Vagina (tissue), 2 donors: ENCODE measurements around the gene TMEM141. TPM values are rescaled to one million over a fixed set of nuclear protein-coding genes. Genes with fewer than 3 reads are reported as not detected.
"Not testable (repeated sequence)": the region's sequence is repeated elsewhere in the genome, so short reads cannot be mapped to it uniquely, and the experiment has no call there.

Source experiments
- DNase-seq, 2 donors: peaks; one replicate each; pipeline ENCODE4 v3.0.0-alpha.2; 2017; ENCODE audit errors: extremely low spot score in 2 of 2
- H3K27ac ChIP-seq: fragments of 200-600 bp; sonication (generic); one replicate; pipeline ENCODE4 v1.5.1; 2019
- H3K27me3 ChIP-seq: fragments of 200-600 bp; sonication (generic); one replicate; pipeline ENCODE4 v1.5.1; 2019
- H3K36me3 ChIP-seq, 2 donors: fragments of 200-600 bp; sonication (generic); one replicate each; pipeline ENCODE4 v1.5.1; 2017 to 2019
- H3K4me1 ChIP-seq: fragments of 200-600 bp; sonication (generic); one replicate; pipeline ENCODE4 v1.5.1; 2019
- H3K4me3 ChIP-seq, 2 donors: fragments of 200-600 bp; sonication (generic); 1 replicate in 1 of 2; 2 replicates in 1 of 2; pipeline ENCODE4 v1.5.1; 2016 to 2019
- H3K9me3 ChIP-seq: fragments of 200-600 bp; sonication (generic); one replicate; pipeline ENCODE4 v1.5.1; 2019
- CTCF ChIP-seq, 3 experiments: fragments of 450-650 bp in 2 of 3; fragments of 200-600 bp in 1 of 3; sonication (generic) in 1 of 3; IDR thresholded peaks; one replicate each; pipeline ENCODE4 v1.5.1; 2017 to 2019; ENCODE audit warnings: antibody characterized with exemption in 3 of 3, mild to moderate bottlenecking in 2 of 3, moderate library complexity in 2 of 3
- POLR2A ChIP-seq, 2 donors: fragments of 450-650 bp; IDR thresholded peaks; one replicate each; pipeline ENCODE4 v1.6.1; 2017; ENCODE audit warnings: antibody characterized with exemption in 2 of 2, mild to moderate bottlenecking in 2 of 2, moderate library complexity in 2 of 2
- POLR2AphosphoS5 ChIP-seq, 2 donors: sonication (generic); formaldehyde crosslinking; IDR thresholded peaks; one replicate each; pipeline ENCODE4 v1.9.0; 2017; ENCODE audit warnings: antibody characterized with exemption in 2 of 2, mild to moderate bottlenecking in 2 of 2, low read depth in 1 of 2; ENCODE audit not compliant: insufficient read depth in 1 of 2
- intact Hi-C: fragments of 100-400 bp; cut with DNase I; formaldehyde crosslinking; loops from one replicate; pipeline ENCODE4 v1.15.1; 2023
- total RNA-seq: library from RNA; depleted of rRNA; stranded (reverse); fragments of >200 nt; gene quantifications from one replicate; pipeline ENCODE4 v1.2.3, GENCODE V29; 2016

The TMEM141 gene
- total RNA-seq, 1 donor from 2014 or later: 64.1 TPM

GRCh38 chr9:136751244-136751643 lies 39.9 kb upstream of the TMEM141 start:
- Histone ChIP-seq H3K27ac (no peak overlapping the region), H3K4me1 (no peaks in the 10 kb centered on the region)
- intact Hi-C loops: no loop called here

GRCh38 chr9:136751814-136752213 lies 39.3 kb upstream of the TMEM141 start:
- DNase-seq: no peak
- Histone ChIP-seq H3K36me3 (no peaks in the 10 kb centered on the region), H3K27me3 (no peaks in the 10 kb centered on the region), H3K4me1 (no peaks in the 10 kb centered on the region), H3K27ac (no peak overlapping the region), H3K4me3 (no peak overlapping the region), H3K9me3 (peaks cover 6% of the 10 kb centered on the region)
- intact Hi-C loops: no loop called here
- no peak for TF ChIP-seq POLR2AphosphoS5 (IDR thresholded peaks at IDR 0.05; ENCODE audit: insufficient read depth in 1 of 2, low read depth in 1 of 2)
- no peak for TF ChIP-seq CTCF (IDR thresholded peaks at IDR 0.05)
- no peak for TF ChIP-seq POLR2A (IDR thresholded peaks at IDR 0.05)

More at GRCh38 chr9:136751244-136751643, 39.9 kb upstream of the TMEM141 start:
- H3K36me3 ChIP-seq: no peaks in the 10 kb centered on the region
- H3K27me3 ChIP-seq: no peaks in the 10 kb centered on the region
- no peak for DNase-seq
- H3K9me3 ChIP-seq: peaks cover 6% of the 10 kb centered on the region
- TF ChIP-seq POLR2AphosphoS5 (IDR thresholded peaks at IDR 0.05; ENCODE audit: insufficient read depth in 1 of 2, low read depth in 1 of 2) (no peak), CTCF (IDR thresholded peaks at IDR 0.05) (no peak), POLR2A (IDR thresholded peaks at IDR 0.05) (no peak)
- H3K4me3 ChIP-seq: no peak overlapping the region

GRCh38 chr9:136753371-136754058 lies 37.6 kb upstream of the TMEM141 start:
- Histone ChIP-seq H3K4me1 (no peaks in the 10 kb centered on the region), H3K27ac (no peak overlapping the region), H3K9me3 (peaks cover 6% of the 10 kb centered on the region), H3K27me3 (no peaks in the 10 kb centered on the region), H3K36me3 (no peaks in the 10 kb centered on the region), H3K4me3 (no peak overlapping the region)
- intact Hi-C loops: no loop called here
- TF ChIP-seq CTCF (IDR thresholded peaks at IDR 0.05): no peak
- no peak for TF ChIP-seq POLR2AphosphoS5 (IDR thresholded peaks at IDR 0.05; ENCODE audit: insufficient read depth in 1 of 2, low read depth in 1 of 2)
- TF ChIP-seq POLR2A (IDR thresholded peaks at IDR 0.05): no peak
- no peak for DNase-seq

GRCh38 chr9:136754059-136754572 lies 37.0 kb upstream of the TMEM141 start:
- Histone ChIP-seq H3K36me3 (no peaks in the 10 kb centered on the region), H3K4me3 (no peak overlapping the region), H3K27ac (no peak overlapping the region), H3K9me3 (peaks cover 6% of the 10 kb centered on the region), H3K4me1 (no peaks in the 10 kb centered on the region), H3K27me3 (no peaks in the 10 kb centered on the region)
- intact Hi-C loops: no loop called here
- TF ChIP-seq POLR2A (IDR thresholded peaks at IDR 0.05) (no peak), POLR2AphosphoS5 (IDR thresholded peaks at IDR 0.05; ENCODE audit: insufficient read depth in 1 of 2, low read depth in 1 of 2) (no peak), CTCF (IDR thresholded peaks at IDR 0.05) (no peak)
- no peak for DNase-seq

GRCh38 chr9:136754626-136755301 lies 36.4 kb upstream of the TMEM141 start:
- no peak overlapping the region for H3K4me3 ChIP-seq
- no peaks in the 10 kb centered on the region for H3K36me3 ChIP-seq
- H3K9me3 ChIP-seq: peaks cover 6% of the 10 kb centered on the region
- intact Hi-C loops: no loop called here
- DNase-seq: no peak
- no peak overlapping the region for H3K27ac ChIP-seq
- no peaks in the 10 kb centered on the region for H3K27me3 ChIP-seq
- TF ChIP-seq POLR2A (IDR thresholded peaks at IDR 0.05) (no peak), CTCF (IDR thresholded peaks at IDR 0.05) (no peak), POLR2AphosphoS5 (IDR thresholded peaks at IDR 0.05; ENCODE audit: insufficient read depth in 1 of 2, low read depth in 1 of 2) (no peak)
- no peaks in the 10 kb centered on the region for H3K4me1 ChIP-seq

- H3K4me3 ChIP-seq, intact Hi-C loops, H3K36me3 ChIP-seq, H3K27ac ChIP-seq, H3K27me3 ChIP-seq, H3K9me3 ChIP-seq, DNase-seq, H3K4me1 ChIP-seq: not testable (repeated sequence)
These were observed 35.6 kb upstream of the TMEM141 start for GRCh38 chr9:136755302-136756133.
